K562 (cell line): Measurements from ENCODE around the gene ADGRB3. TPM values are rescaled to one million over a fixed set of nuclear protein-coding genes. Genes with fewer than 3 reads are reported as not detected.

Experiments
- ATAC-seq: fragments of 200-7000 bp; cut with Tn5 transposase; 3 replicates; pipeline ENCODE4 v1.9.1; 2020; ENCODE audit warnings: moderate library complexity
- BruUV-seq: library from RNA; stranded (reverse); fragments of 400-500 nt; replicated peaks from 2 replicates; lab custom pipeline; 2021; lab: Mats Ljungman, UMichigan
- CTCF ChIA-PET: fragments of 300-600 bp; formaldehyde crosslinking; extraction: SDS; loops from one replicate; lab custom pipeline; 2021; ENCODE audit warnings: low intra/inter-chr PET ratio; lab: Yijun Ruan, JAX
- POLR2A ChIA-PET: fragments of 300-600, 350-650 bp; sonication (Branson Sonifier 250); formaldehyde crosslinking; extraction: SDS; loops from one replicate; lab custom pipeline; 2021; ENCODE audit warnings: antibody characterized with exemption, inconsistent platforms; lab: Yijun Ruan, JAX
- DNase-seq, 4 experiments: peaks; one replicate each; pipeline versions ENCODE4 v3.0.0 to v3.0.0-alpha.2; 2011 to 2018; ENCODE audit warnings: low spot score in 3 of 4, mixed read lengths in 3 of 4; ENCODE audit errors: extremely low read depth in 1 of 4
- FAIRE-seq: peaks from 2 replicates; lab custom pipeline; 2011; peaks lifted over from hg19 to GRCh38; lab: Jason Lieb, UNC
- H2AFZ ChIP-seq: 2 replicates; pipeline ENCODE4 v1.6.0; 2011; ENCODE audit warnings: low read depth, low read length, control low read depth, inconsistent platforms
- H3K27ac ChIP-seq: fragments of 200-600 bp; 3 replicates; pipeline ENCODE4 v1.8.0; 2011; ENCODE audit warnings: low read depth, mild to moderate bottlenecking, control low read depth, inconsistent platforms, low read length, moderate library complexity, mixed read lengths; ENCODE audit errors: extremely low read depth
- H3K27me3 ChIP-seq, 2 experiments: fragments of 300-600 bp in 1 of 2; 2 replicates in 1 of 2; 3 replicates in 1 of 2; pipeline versions ENCODE4 v1.6.0 to v1.8.0; 2011; ENCODE audit warnings: inconsistent platforms in 2 of 2, low read length in 2 of 2, mild to moderate bottlenecking in 1 of 2, mixed read lengths in 1 of 2, moderate library complexity in 1 of 2; ENCODE audit not compliant: control insufficient read depth in 2 of 2, insufficient read depth in 2 of 2
- H3K36me3 ChIP-seq: fragments of 300-600 bp; 3 replicates; pipeline ENCODE4 v1.8.0; 2011; ENCODE audit warnings: mild to moderate bottlenecking, low read length, inconsistent platforms; ENCODE audit not compliant: control insufficient read depth, insufficient read depth
- H3K4me1 ChIP-seq, 2 experiments: fragments of 200-600 bp in 1 of 2; replicated peaks in 1 of 2; 2 replicates in 1 of 2; 3 replicates in 1 of 2; pipeline versions ENCODE4 v1.5.1 to v1.8.0; 2011; ENCODE audit warnings: inconsistent platforms in 2 of 2, low read length in 2 of 2, mild to moderate bottlenecking in 1 of 2, mixed read lengths in 1 of 2, moderate library complexity in 1 of 2; ENCODE audit not compliant: control insufficient read depth in 2 of 2, insufficient read depth in 2 of 2
- H3K4me2 ChIP-seq: 2 replicates; pipeline ENCODE4 v1.6.1; 2011; ENCODE audit warnings: low read length, control low read depth, inconsistent platforms, mixed read lengths; ENCODE audit not compliant: insufficient read depth
- H3K4me3 ChIP-seq: fragments of 200-600 bp; sonication (generic), shearing (Covaris generic); 2 replicates; pipeline ENCODE4 v1.5.1; 2016; ENCODE audit warnings: control low read depth, inconsistent platforms
- H3K79me2 ChIP-seq: fragments of 200-600 bp; 3 replicates; pipeline ENCODE4 v1.8.0; 2011; ENCODE audit warnings: low read length, inconsistent platforms; ENCODE audit not compliant: control insufficient read depth, insufficient read depth
- H3K9ac ChIP-seq, 2 experiments: 2 replicates each; pipeline versions ENCODE4 v1.6.0 to v1.6.1; 2011; ENCODE audit warnings: low read depth in 2 of 2, low read length in 2 of 2, control low read depth in 1 of 2, inconsistent platforms in 1 of 2, mild to moderate bottlenecking in 1 of 2, mixed read lengths in 1 of 2; ENCODE audit not compliant: insufficient read depth in 1 of 2
- H3K9me1 ChIP-seq: one replicate; pipeline ENCODE4 v1.6.0; 2011; ENCODE audit warnings: inconsistent platforms, mild to moderate bottlenecking, low read length, moderate library complexity; ENCODE audit not compliant: control insufficient read depth, insufficient read depth
- H3K9me3 ChIP-seq: replicated peaks from 2 replicates; pipeline ENCODE4 v1.5.1; 2011; ENCODE audit warnings: low read depth, low read length, inconsistent platforms; ENCODE audit not compliant: control insufficient read depth, insufficient read depth
- H4K20me1 ChIP-seq: replicated peaks from 2 replicates; pipeline ENCODE4 v1.6.1; 2011; ENCODE audit warnings: low read length, inconsistent platforms, mixed read lengths; ENCODE audit not compliant: control insufficient read depth, insufficient read depth
- ATF1 ChIP-seq, 2 experiments: fragments of 450-650 bp in 1 of 2; IDR thresholded peaks; 2 replicates each; pipeline ENCODE4 v1.6.1; 2016; ENCODE audit warnings: missing compliant biosample characterization in 1 of 2, missing genetic modification characterization in 1 of 2
- BCOR ChIP-seq: fragments of 450-650 bp; IDR thresholded peaks from 2 replicates; pipeline ENCODE4 v1.6.1; 2016
- C11orf30 ChIP-seq: fragments of 450-650 bp; IDR thresholded peaks from 2 replicates; pipeline ENCODE4 v1.6.1; 2016; ENCODE audit warnings: low read depth, mild to moderate bottlenecking
- CCAR2 ChIP-seq: fragments of 200-400 bp; formaldehyde crosslinking; IDR thresholded peaks from 2 replicates; pipeline ENCODE4 v1.6.1; 2017; ENCODE audit warnings: mild to moderate bottlenecking, low read depth, low read length
- ETV1 ChIP-seq: fragments of 450-650 bp; conservative IDR thresholded peaks from 2 replicates; pipeline ENCODE4 v1.6.1; 2016; ENCODE audit warnings: missing genetic modification characterization, control low read depth, low read depth, missing compliant biosample characterization
- PTBP1 ChIP-seq: fragments of 200-400 bp; formaldehyde crosslinking; IDR thresholded peaks from 2 replicates; pipeline ENCODE4 v1.6.1; 2017; ENCODE audit warnings: low read depth, low read length
- RHOXF2B ChIP-seq: fragments of 250-450 bp; sonication (Bioruptor Pico); conservative IDR thresholded peaks from 2 replicates; pipeline ENCODE4 v1.5.1; 2021
- SIRT6 ChIP-seq: IDR thresholded peaks from one replicate; pipeline ENCODE4 v1.6.1; 2012; ENCODE audit warnings: low read depth, mild to moderate bottlenecking, control low read depth, inconsistent platforms, low read length, moderate library complexity
- TSC22D4 ChIP-seq: fragments of 450-650 bp; IDR thresholded peaks from 2 replicates; pipeline ENCODE4 v1.6.1; 2016; ENCODE audit warnings: missing genetic modification characterization, missing biosample characterization, control low read depth
- ZC3H11A ChIP-seq: IDR thresholded peaks from 2 replicates; pipeline ENCODE4 v1.6.1; 2012; ENCODE audit warnings: low read depth, low read length, improper control_type of control experiment
- ZNF140 ChIP-seq: fragments of 250-450 bp; sonication (Bioruptor Pico); IDR thresholded peaks from 2 replicates; pipeline ENCODE4 v1.8.0; 2021; ENCODE audit warnings: moderate library complexity, mild to moderate bottlenecking, inconsistent platforms
- ZNF23 ChIP-seq: fragments of 250-450 bp; sonication (Bioruptor Pico); IDR thresholded peaks from 2 replicates; pipeline ENCODE4 v1.4.0; 2020; ENCODE audit warnings: mild to moderate bottlenecking
- ZNF232 ChIP-seq: sonication (generic); formaldehyde crosslinking; IDR thresholded peaks from 2 replicates; pipeline ENCODE4 v1.8.0; 2022; ENCODE audit warnings: mild to moderate bottlenecking, missing genetic modification reagents
- ZNF311 ChIP-seq: fragments of 250-450 bp; sonication (Bioruptor Pico); IDR thresholded peaks from 2 replicates; pipeline ENCODE4 v1.4.0; 2020; ENCODE audit warnings: mild to moderate bottlenecking, moderate library complexity
- ZNF551 ChIP-seq: fragments of 250-450 bp; sonication (Bioruptor Pico); IDR thresholded peaks from 2 replicates; pipeline ENCODE4 v1.5.0; 2021; ENCODE audit warnings: mild to moderate bottlenecking, moderate library complexity
- ZNF830 ChIP-seq: fragments of 250-450 bp; sonication (Bioruptor Pico); IDR thresholded peaks from 2 replicates; pipeline ENCODE4 v1.5.0; 2021; ENCODE audit warnings: mild to moderate bottlenecking
- WGBS: fragments of 100-300 bp; shearing (Covaris generic); methylation state at CpG from one replicate; pipeline ENCODE4 v1.1.6; 2016; ENCODE audit warnings: low coverage, mixed read lengths; ENCODE audit not compliant: insufficient coverage; ENCODE audit errors: missing lambda C conversion rate; 5-methylcytosine and 5-hydroxymethylcytosine counted together
- in situ Hi-C: fragments of 300-500 bp; cut with MboI; formaldehyde crosslinking; loops from 4 replicates; pipeline ENCODE4 v1.15.0; 2018; ENCODE audit warnings: inconsistent platforms, mixed read lengths
- intact Hi-C: fragments of 100-400 bp; cut with micrococcal nuclease; formaldehyde crosslinking; loops from 2 replicates; pipeline ENCODE4 v1.14.2; 2022
- polyA plus RNA-seq, 8 experiments: library from polyadenylated mRNA; depleted of rRNA in 4 of 8; stranded (reverse) in 5 of 8; unstranded in 3 of 8; fragments of >200 nt; fragmentation: Nextera tagmentation in 2 of 8; fragmentation: Illumina TruSeq in 1 of 8; extraction: Ambion mirVana in 2 of 8; extraction: Trizol in 1 of 8; gene quantifications; 2 replicates each; pipeline versions ENCODE4 v1.2.1 to v1.2.3, GENCODE V29; 2011 to 2014; ENCODE audit warnings: inconsistent platforms in 1 of 8, missing spikeins in 1 of 8
- total RNA-seq, 7 experiments: library from RNA; depleted of rRNA in 6 of 7; stranded (reverse); fragments of >200 nt in 6 of 7; fragmentation: Illumina TruSeq in 2 of 7; extraction: Trizol in 2 of 7; gene quantifications; 2 replicates each; pipeline versions ENCODE4 v1.2.1 to v1.2.3, GENCODE V29; 2011 to 2021; ENCODE audit warnings: low replicate concordance in 1 of 7
- TF ChIP-seq, protein P1 (sequence below): sonication (generic); formaldehyde crosslinking; IDR thresholded peaks from 2 replicates; pipeline ENCODE4 v1.8.1; 2023; ENCODE audit warnings: mild to moderate bottlenecking, missing genetic modification reagents
- TF ChIP-seq, protein P2 (sequence below): sonication (generic); formaldehyde crosslinking; IDR thresholded peaks from 2 replicates; pipeline ENCODE4 v1.8.0; 2022; ENCODE audit warnings: missing genetic modification reagents, mild to moderate bottlenecking, borderline replicate concordance
- TF ChIP-seq, protein P3 (sequence below): sonication (generic); formaldehyde crosslinking; IDR thresholded peaks from 2 replicates; pipeline ENCODE4 v1.8.0; 2022; ENCODE audit warnings: mild to moderate bottlenecking, missing genetic modification reagents, borderline replicate concordance

The ADGRB3 gene
- total and polyA plus RNA-seq, 9 of the 15 experiments (the other 6 are each of a cell fraction or from before 2014, with no cell fraction given): 0.90 to 7.8 (median 2.4) TPM

DNA sequence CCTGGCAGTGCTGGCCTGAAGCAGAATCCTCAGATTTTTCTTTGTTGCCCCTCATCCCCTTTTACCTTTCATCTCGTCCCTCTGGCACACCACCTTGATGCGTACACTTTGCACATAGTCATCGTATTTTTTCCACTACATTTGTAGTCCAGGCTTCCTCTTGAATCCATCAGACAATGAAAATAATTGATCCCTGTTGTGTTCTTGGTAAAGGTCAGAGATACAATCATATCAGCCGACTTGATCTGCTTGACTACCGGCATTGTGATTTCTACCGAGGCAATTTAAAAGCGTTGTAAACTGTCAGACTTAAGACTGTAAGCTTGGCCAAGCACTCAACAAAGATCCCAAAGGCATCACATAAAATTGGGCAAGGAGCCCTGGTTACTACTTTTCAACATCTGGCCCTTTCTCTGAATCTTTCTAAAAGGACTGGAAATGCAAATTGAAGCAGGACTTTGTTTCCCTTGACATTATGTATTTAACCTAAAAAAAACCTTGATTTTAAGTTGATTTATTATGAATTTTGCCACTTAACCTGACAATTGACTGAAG is 649.2 kb downstream of the ADGRB3 start (continued):
- TF ChIP-seq, protein P1, sequence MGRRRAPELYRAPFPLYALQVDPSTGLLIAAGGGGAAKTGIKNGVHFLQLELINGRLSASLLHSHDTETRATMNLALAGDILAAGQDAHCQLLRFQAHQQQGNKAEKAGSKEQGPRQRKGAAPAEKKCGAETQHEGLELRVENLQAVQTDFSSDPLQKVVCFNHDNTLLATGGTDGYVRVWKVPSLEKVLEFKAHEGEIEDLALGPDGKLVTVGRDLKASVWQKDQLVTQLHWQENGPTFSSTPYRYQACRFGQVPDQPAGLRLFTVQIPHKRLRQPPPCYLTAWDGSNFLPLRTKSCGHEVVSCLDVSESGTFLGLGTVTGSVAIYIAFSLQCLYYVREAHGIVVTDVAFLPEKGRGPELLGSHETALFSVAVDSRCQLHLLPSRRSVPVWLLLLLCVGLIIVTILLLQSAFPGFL (CRISPR knock-in tag): no peak
- TF ChIP-seq ZNF23 (no peak), ZNF830 (CRISPR knock-in tag) (no peak), PTBP1 (no peak), ZC3H11A (no peak)
- TF ChIP-seq, protein P2, sequence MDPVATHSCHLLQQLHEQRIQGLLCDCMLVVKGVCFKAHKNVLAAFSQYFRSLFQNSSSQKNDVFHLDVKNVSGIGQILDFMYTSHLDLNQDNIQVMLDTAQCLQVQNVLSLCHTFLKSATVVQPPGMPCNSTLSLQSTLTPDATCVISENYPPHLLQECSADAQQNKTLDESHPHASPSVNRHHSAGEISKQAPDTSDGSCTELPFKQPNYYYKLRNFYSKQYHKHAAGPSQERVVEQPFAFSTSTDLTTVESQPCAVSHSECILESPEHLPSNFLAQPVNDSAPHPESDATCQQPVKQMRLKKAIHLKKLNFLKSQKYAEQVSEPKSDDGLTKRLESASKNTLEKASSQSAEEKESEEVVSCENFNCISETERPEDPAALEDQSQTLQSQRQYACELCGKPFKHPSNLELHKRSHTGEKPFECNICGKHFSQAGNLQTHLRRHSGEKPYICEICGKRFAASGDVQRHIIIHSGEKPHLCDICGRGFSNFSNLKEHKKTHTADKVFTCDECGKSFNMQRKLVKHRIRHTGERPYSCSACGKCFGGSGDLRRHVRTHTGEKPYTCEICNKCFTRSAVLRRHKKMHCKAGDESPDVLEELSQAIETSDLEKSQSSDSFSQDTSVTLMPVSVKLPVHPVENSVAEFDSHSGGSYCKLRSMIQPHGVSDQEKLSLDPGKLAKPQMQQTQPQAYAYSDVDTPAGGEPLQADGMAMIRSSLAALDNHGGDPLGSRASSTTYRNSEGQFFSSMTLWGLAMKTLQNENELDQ: no peak

DNA sequence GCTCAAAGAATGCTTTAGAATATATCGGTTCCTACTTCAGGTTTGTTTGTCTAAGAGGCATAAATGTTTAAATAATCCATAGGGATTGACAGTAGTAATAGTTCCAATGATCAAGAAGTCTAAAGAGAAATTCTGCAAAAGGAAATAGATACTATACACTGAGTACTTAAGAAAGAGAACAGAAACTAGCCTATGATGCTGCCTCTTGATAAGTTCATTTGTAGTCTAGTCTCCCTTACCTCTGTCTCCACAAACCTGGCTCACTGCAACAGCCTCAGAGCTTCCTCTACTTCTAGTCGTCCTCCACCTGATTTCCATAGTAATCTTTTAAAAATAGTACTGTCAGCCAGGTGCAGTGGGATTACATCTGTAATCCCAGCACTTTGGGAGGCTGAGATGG is 650.0 kb downstream of the ADGRB3 start:
- in situ Hi-C loops: no loop called here
- no peaks in the 10 kb centered on the region for H4K20me1 ChIP-seq
- DNase-seq (no peak), FAIRE-seq (no peak), ATAC-seq (no peak)
- no peak overlapping the region for H3K9ac ChIP-seq
- no peaks in the 10 kb centered on the region for H3K36me3 ChIP-seq
- H2AFZ ChIP-seq: no peak overlapping the region
- intact Hi-C loops: no loop called here
- WGBS: 0% methylated on average over 2 of the region's 2 CpGs
- no peaks in the 10 kb centered on the region for H3K27me3 ChIP-seq
- no peak overlapping the region for H3K4me3 ChIP-seq
- CTCF ChIA-PET: no interaction called here
- no TSS peak for BruUV-seq
- H3K9me3 ChIP-seq: no peaks in the 10 kb centered on the region
- no peaks in the 10 kb centered on the region for H3K4me1 ChIP-seq
- no peaks in the 10 kb centered on the region for H3K9me1 ChIP-seq
- POLR2A ChIA-PET: no interaction called here
- H3K79me2 ChIP-seq: no peaks in the 10 kb centered on the region
- H3K27ac ChIP-seq: no peak overlapping the region
- H3K4me2 ChIP-seq: no peak overlapping the region
- TF ChIP-seq ZNF232: no peak
- TF ChIP-seq, protein P3, sequence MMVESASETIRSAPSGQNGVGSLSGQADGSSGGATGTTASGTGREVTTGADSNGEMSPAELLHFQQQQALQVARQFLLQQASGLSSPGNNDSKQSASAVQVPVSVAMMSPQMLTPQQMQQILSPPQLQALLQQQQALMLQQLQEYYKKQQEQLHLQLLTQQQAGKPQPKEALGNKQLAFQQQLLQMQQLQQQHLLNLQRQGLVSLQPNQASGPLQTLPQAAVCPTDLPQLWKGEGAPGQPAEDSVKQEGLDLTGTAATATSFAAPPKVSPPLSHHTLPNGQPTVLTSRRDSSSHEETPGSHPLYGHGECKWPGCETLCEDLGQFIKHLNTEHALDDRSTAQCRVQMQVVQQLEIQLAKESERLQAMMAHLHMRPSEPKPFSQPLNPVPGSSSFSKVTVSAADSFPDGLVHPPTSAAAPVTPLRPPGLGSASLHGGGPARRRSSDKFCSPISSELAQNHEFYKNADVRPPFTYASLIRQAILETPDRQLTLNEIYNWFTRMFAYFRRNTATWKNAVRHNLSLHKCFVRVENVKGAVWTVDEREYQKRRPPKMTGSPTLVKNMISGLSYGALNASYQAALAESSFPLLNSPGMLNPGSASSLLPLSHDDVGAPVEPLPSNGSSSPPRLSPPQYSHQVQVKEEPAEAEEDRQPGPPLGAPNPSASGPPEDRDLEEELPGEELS (CRISPR knock-in tag): no peak
- no peak for TF ChIP-seq TSC22D4 (tag)
- TF ChIP-seq ETV1 (tag): no peak
- no peak for TF ChIP-seq BCOR
- no peak for TF ChIP-seq SIRT6
- no peak for TF ChIP-seq ATF1 (CRISPR knock-in tag; IDR thresholded peaks at IDR 0.05)
- no peak for TF ChIP-seq ATF1 (tag; IDR thresholded peaks at IDR 0.05)
- TF ChIP-seq ZNF311 (CRISPR knock-in tag): no peak
- no peak for TF ChIP-seq ZNF140 (CRISPR knock-in tag)
- TF ChIP-seq C11orf30: no peak
- no peak for TF ChIP-seq ZNF551 (CRISPR knock-in tag)
- TF ChIP-seq RHOXF2B (CRISPR knock-in tag): no peak
- no peak for TF ChIP-seq CCAR2
